Measurements from ENCODE around the gene AOPEP. TPM values are rescaled to one million over a fixed set of nuclear protein-coding genes. Genes with fewer than 3 reads are reported as not detected.

Gene AOPEP
- total and polyA plus RNA-seq, 4 donors: 29.0 to 121 (median 60.0) TPM

GRCh38 chr9:94850540-94851434, 124.3 kb downstream of the AOPEP start:
- Histone ChIP-seq H3K4me1 (ENCODE audit: control insufficient read depth in 5 of 5, insufficient read depth in 5 of 5, low read length in 5 of 5) (peaks cover 0 to 3% (median 0%) of the 10 kb centered on the region in 5 donors), H3K27ac (ENCODE audit: low read depth in 1 of 2, low read length in 1 of 2) (no peak overlapping the region), H3K9ac (ENCODE audit: insufficient read depth in 1 of 2, low read length in 2 of 2) (no peak overlapping the region), H3K27me3 (ENCODE audit: control insufficient read depth in 3 of 3, insufficient read depth in 3 of 3, low read length in 2 of 3) (no peaks in the 10 kb centered on the region), H3K9me3 (ENCODE audit: control insufficient read depth in 4 of 4, insufficient read depth in 3 of 4, low read length in 3 of 4) (no peaks in the 10 kb centered on the region), H3K4me3 (no peak overlapping the region), H3K36me3 (ENCODE audit: control insufficient read depth in 4 of 4, insufficient read depth in 4 of 4, low read length in 4 of 4) (peaks cover 0 to 1% (median 0%) of the 10 kb centered on the region in 4 donors)
- ATAC-seq (ENCODE audit: insufficient read depth, low FRiP score) (no peak), DNase-seq (no peak)
- WGBS, 2 donors: 95 to 97% methylated on average over 14 of the region's 14 CpGs
- no peak for TF ChIP-seq CTCF (IDR thresholded peaks at IDR 0.05; ENCODE audit: control extremely low read depth, extremely low read depth)

DNA sequence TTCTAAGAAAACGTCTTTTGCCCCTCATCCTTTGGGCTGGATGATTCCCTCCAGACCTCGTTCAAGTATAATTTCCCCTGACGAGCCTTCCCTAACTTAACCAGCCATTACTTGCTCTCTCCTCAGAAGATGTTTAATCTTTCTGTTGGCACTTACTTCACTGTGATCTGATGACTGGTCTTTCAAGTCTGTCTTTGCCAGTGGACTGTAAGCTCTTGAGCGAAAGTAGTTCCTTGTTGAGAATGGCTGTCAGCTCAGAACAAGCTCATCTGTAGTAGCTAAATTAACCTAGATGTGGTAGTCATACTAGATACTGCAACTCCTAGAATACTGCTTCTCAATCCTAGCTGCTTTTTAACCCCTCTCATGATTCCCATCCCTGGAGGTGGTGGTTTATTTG, 125.0 kb downstream of the AOPEP start:
- Histone ChIP-seq H3K4me3 (no peak overlapping the region), H3K36me3 (ENCODE audit: control insufficient read depth in 4 of 4, insufficient read depth in 4 of 4, low read length in 4 of 4) (peaks cover 0 to 1% (median 0%) of the 10 kb centered on the region in 4 donors), H3K4me1 (ENCODE audit: control insufficient read depth in 5 of 5, insufficient read depth in 5 of 5, low read length in 5 of 5) (peaks cover 0 to 3% (median 0%) of the 10 kb centered on the region in 5 donors), H3K9ac (ENCODE audit: insufficient read depth in 1 of 2, low read length in 2 of 2) (no peak overlapping the region), H3K9me3 (ENCODE audit: control insufficient read depth in 4 of 4, insufficient read depth in 3 of 4, low read length in 3 of 4) (no peaks in the 10 kb centered on the region), H3K27ac (ENCODE audit: low read depth in 1 of 2, low read length in 1 of 2) (no peak overlapping the region), H3K27me3 (ENCODE audit: control insufficient read depth in 3 of 3, insufficient read depth in 3 of 3, low read length in 2 of 3) (no peaks in the 10 kb centered on the region)
- TF ChIP-seq CTCF (IDR thresholded peaks at IDR 0.05; ENCODE audit: control extremely low read depth, extremely low read depth): no peak
- DNase-seq: no peak
- ATAC-seq (ENCODE audit: insufficient read depth, low FRiP score): no peak
- WGBS, 2 donors: 83 to 91% methylated on average over 4 of the region's 4 CpGs

DNA sequence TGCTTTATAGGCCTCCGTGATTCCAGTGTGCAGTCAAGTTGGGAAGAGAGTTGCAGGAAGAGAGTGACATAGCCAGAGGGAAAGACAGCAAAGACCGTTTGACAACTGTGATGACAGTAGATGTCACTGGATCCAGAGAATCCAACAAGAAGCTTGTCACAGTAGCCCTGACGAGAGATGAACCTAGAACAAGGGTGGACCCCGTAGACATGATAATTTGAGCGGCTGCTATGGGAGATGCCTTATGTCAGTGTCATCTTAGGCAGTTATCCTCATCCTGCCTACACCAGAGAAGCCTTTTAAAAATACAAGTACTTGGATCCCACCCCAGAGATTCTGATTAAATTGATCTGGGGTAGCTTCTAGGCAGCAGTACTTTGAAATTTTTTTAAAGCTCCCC, 125.4 kb downstream of the AOPEP start:
- WGBS, 2 donors: 94 to 97% methylated on average over 5 of the region's 5 CpGs
- DNase-seq: no peak
- H3K4me1 ChIP-seq (ENCODE audit: control insufficient read depth in 5 of 5, insufficient read depth in 5 of 5, low read length in 5 of 5): peaks cover 0 to 3% (median 0%) of the 10 kb centered on the region in 5 donors
- no peak for ATAC-seq (ENCODE audit: insufficient read depth, low FRiP score)
- TF ChIP-seq CTCF (IDR thresholded peaks at IDR 0.05; ENCODE audit: control extremely low read depth, extremely low read depth): no peak
- no peaks in the 10 kb centered on the region for H3K9me3 ChIP-seq (ENCODE audit: control insufficient read depth in 4 of 4, insufficient read depth in 3 of 4, low read length in 3 of 4)
- no peak overlapping the region for H3K9ac ChIP-seq (ENCODE audit: insufficient read depth in 1 of 2, low read length in 2 of 2)
- no peaks in the 10 kb centered on the region for H3K27me3 ChIP-seq (ENCODE audit: control insufficient read depth in 3 of 3, insufficient read depth in 3 of 3, low read length in 2 of 3)
- no peak overlapping the region for H3K27ac ChIP-seq (ENCODE audit: low read depth in 1 of 2, low read length in 1 of 2)
- no peak overlapping the region for H3K4me3 ChIP-seq
- peaks cover 0 to 1% (median 0%) of the 10 kb centered on the region in 4 donors for H3K36me3 ChIP-seq (ENCODE audit: control insufficient read depth in 4 of 4, insufficient read depth in 4 of 4, low read length in 4 of 4)
